Measurements from ENCODE around the gene PRDX5. TPM values are rescaled to one million over a fixed set of nuclear protein-coding genes. Genes with fewer than 3 reads are reported as not detected.

PRDX5 gene
- total RNA-seq, 1 experiment from 2014 or later = 274 TPM

GRCh38 chr11:64364911-64365310, 47.0 kb downstream of the PRDX5 start:
- no peak for TF ChIP-seq CTCF (IDR thresholded peaks at IDR 0.05; ENCODE audit: unreplicated experiment)
- H3K36me3 Mint-ChIP-seq (ENCODE audit: insufficient read depth, unreplicated experiment) = peaks cover 60% of the 10 kb centered on the region
- BruUV-seq (replicated peaks) = no TSS peak
- no peaks in the 10 kb centered on the region for H3K27me3 Mint-ChIP-seq (ENCODE audit: insufficient read depth, unreplicated experiment)
- intact Hi-C loops (cut with micrococcal nuclease) = no loop called here
- ChIA-PET CTCF (interaction anchor here (0.6 to 0.7 kb wide), 2 partner anchors 46 to 86 kb away, joined by 3 read pairs; no protein-coding TSS in a partner anchor), POLR2A (interaction anchor here (0.6 kb wide), 1 partner anchor 12 kb away, joined by 3 read pairs; no protein-coding TSS in a partner anchor)
- DNase-seq (ENCODE audit: unreplicated experiment) = no peak
- no peak overlapping the region for H3K27ac Mint-ChIP-seq (ENCODE audit: low read depth, unreplicated experiment)
- H3K9me3 Mint-ChIP-seq (ENCODE audit: unreplicated experiment) = no peaks in the 10 kb centered on the region
- H3K4me1 Mint-ChIP-seq (ENCODE audit: insufficient read depth, unreplicated experiment) = peaks cover 4% of the 10 kb centered on the region
- H3K4me3 Mint-ChIP-seq (ENCODE audit: unreplicated experiment) = no peak overlapping the region

GRCh38 chr11:64366751-64367150, 48.8 kb downstream of the PRDX5 start:
- Mint-ChIP-seq H3K27ac (ENCODE audit: low read depth, unreplicated experiment) (no peak overlapping the region), H3K4me1 (ENCODE audit: insufficient read depth, unreplicated experiment) (no peaks in the 10 kb centered on the region)

GRCh38 chr11:64367931-64368672, 50.2 kb downstream of the PRDX5 start:
- ChIA-PET POLR2A (interaction anchor here (0.5 to 1.6 kb wide), 2 partner anchors 8 to 39 kb away, joined by 3 read pairs; no protein-coding TSS in a partner anchor), CTCF (no interaction called here)
- Mint-ChIP-seq H3K36me3 (ENCODE audit: insufficient read depth, unreplicated experiment) (peaks cover 55% of the 10 kb centered on the region), H3K27ac (ENCODE audit: low read depth, unreplicated experiment) (no peak overlapping the region), H3K27me3 (ENCODE audit: insufficient read depth, unreplicated experiment) (no peaks in the 10 kb centered on the region), H3K9me3 (ENCODE audit: unreplicated experiment) (no peaks in the 10 kb centered on the region), H3K4me1 (ENCODE audit: insufficient read depth, unreplicated experiment) (no peaks in the 10 kb centered on the region), H3K4me3 (ENCODE audit: unreplicated experiment) (no peak overlapping the region)
- no TSS peak for BruUV-seq (replicated peaks)
- no peak for TF ChIP-seq CTCF (IDR thresholded peaks at IDR 0.05; ENCODE audit: unreplicated experiment)
- DNase-seq (ENCODE audit: unreplicated experiment) = no peak
- intact Hi-C loops (cut with micrococcal nuclease) = no loop called here

More at GRCh38 chr11:64366751-64367150, 48.8 kb downstream of the PRDX5 start:
- ChIA-PET CTCF (interaction anchor here (0.7 to 1.1 kb wide), 2 partner anchors 12 to 63 kb away, joined by 3 to 4 read pairs; no protein-coding TSS in a partner anchor), POLR2A (interaction anchor here (0.7 to 1.6 kb wide), 3 partner anchors 10 to 338 kb away, joined by 3 to 4 read pairs (median 3); no protein-coding TSS in a partner anchor)
- peaks cover 64% of the 10 kb centered on the region for H3K36me3 Mint-ChIP-seq (ENCODE audit: insufficient read depth, unreplicated experiment)
- no peaks in the 10 kb centered on the region for H3K27me3 Mint-ChIP-seq (ENCODE audit: insufficient read depth, unreplicated experiment)
- no peaks in the 10 kb centered on the region for H3K9me3 Mint-ChIP-seq (ENCODE audit: unreplicated experiment)
- no TSS peak for BruUV-seq (replicated peaks)
- intact Hi-C loops (cut with micrococcal nuclease) = no loop called here
- no peak for TF ChIP-seq CTCF (IDR thresholded peaks at IDR 0.05; ENCODE audit: unreplicated experiment)
- no peak for DNase-seq (ENCODE audit: unreplicated experiment)
- H3K4me3 Mint-ChIP-seq (ENCODE audit: unreplicated experiment) = no peak overlapping the region

GRCh38 chr11:64368673-64369074, 50.8 kb downstream of the PRDX5 start:
- no peaks in the 10 kb centered on the region for H3K9me3 Mint-ChIP-seq (ENCODE audit: unreplicated experiment)
- H3K4me3 Mint-ChIP-seq (ENCODE audit: unreplicated experiment) = no peak overlapping the region
- no peak for TF ChIP-seq CTCF (IDR thresholded peaks at IDR 0.05; ENCODE audit: unreplicated experiment)
- DNase-seq (ENCODE audit: unreplicated experiment) = no peak
- CTCF ChIA-PET = no interaction called here
- BruUV-seq (replicated peaks) = no TSS peak
- peaks cover 51% of the 10 kb centered on the region for H3K36me3 Mint-ChIP-seq (ENCODE audit: insufficient read depth, unreplicated experiment)
- no peak overlapping the region for H3K27ac Mint-ChIP-seq (ENCODE audit: low read depth, unreplicated experiment)
- no peaks in the 10 kb centered on the region for H3K4me1 Mint-ChIP-seq (ENCODE audit: insufficient read depth, unreplicated experiment)
- H3K27me3 Mint-ChIP-seq (ENCODE audit: insufficient read depth, unreplicated experiment) = no peaks in the 10 kb centered on the region
- intact Hi-C loops (cut with micrococcal nuclease) = no loop called here
- POLR2A ChIA-PET = interaction anchor here (0.5 kb wide), 1 partner anchor 38 kb away, joined by 3 read pairs; no protein-coding TSS in a partner anchor

Measured in MCF 10A (cell line).